K562 (cell line): Measurements from ENCODE around the gene FCHO1. TPM values are rescaled to one million over a fixed set of nuclear protein-coding genes. Genes with fewer than 3 reads are reported as not detected.

Experiments
- E2F6 ChIP-seq, 2 experiments: IDR thresholded peaks; 2 replicates each; pipeline ENCODE4 v1.6.1; 2011; ENCODE audit warnings: borderline replicate concordance in 1 of 2, control low read depth in 1 of 2, low read depth in 1 of 2, low read length in 1 of 2, mild to moderate bottlenecking in 1 of 2, mixed read lengths in 1 of 2, moderate library complexity in 1 of 2; ENCODE audit not compliant: insufficient read depth in 1 of 2, insufficient read length in 1 of 2, poor library complexity in 1 of 2, severe bottlenecking in 1 of 2; ENCODE audit errors: extremely low read depth in 1 of 2
- E2F8 ChIP-seq: fragments of 450-650 bp; IDR thresholded peaks from 2 replicates; pipeline ENCODE4 v1.7.1; 2018; ENCODE audit warnings: mild to moderate bottlenecking, low read depth; ENCODE audit not compliant: partially characterized antibody
- ELF1 ChIP-seq: fragments of 200-800 bp; sonication (Bioruptor generic); IDR thresholded peaks from 2 replicates; pipeline ENCODE4 v1.6.1; 2016; ENCODE audit warnings: missing genetic modification characterization, missing compliant biosample characterization
- FOXP4 ChIP-seq: sonication (generic); formaldehyde crosslinking; IDR thresholded peaks from 2 replicates; pipeline ENCODE4 v1.8.0; 2022; ENCODE audit warnings: mild to moderate bottlenecking, missing genetic modification reagents, borderline replicate concordance
- GABPB2 ChIP-seq: fragments of 250-450 bp; sonication (Bioruptor Pico); conservative IDR thresholded peaks from 2 replicates; pipeline ENCODE4 v1.5.1; 2021; ENCODE audit warnings: mild to moderate bottlenecking
- NFATC3 ChIP-seq: fragments of 450-650 bp; IDR thresholded peaks from 2 replicates; pipeline ENCODE4 v1.6.1; 2017; ENCODE audit warnings: mild to moderate bottlenecking
- PML ChIP-seq: IDR thresholded peaks from 2 replicates; pipeline ENCODE4 v1.6.1; 2012; ENCODE audit warnings: low read length, inconsistent platforms
- TFE3 ChIP-seq: fragments of 450-650 bp; formaldehyde crosslinking; IDR thresholded peaks from 2 replicates; pipeline ENCODE4 v1.4.0; 2020; ENCODE audit warnings: mild to moderate bottlenecking, mixed read lengths
- U2AF1 ChIP-seq: fragments of 200-400 bp; formaldehyde crosslinking; optimal IDR thresholded peaks from 2 replicates; pipeline ENCODE3; 2017; ENCODE audit warnings: mild to moderate bottlenecking, low read depth, low read length, moderate library complexity
- ZBTB43 ChIP-seq: sonication (generic); formaldehyde crosslinking; IDR thresholded peaks from 2 replicates; pipeline ENCODE4 v1.8.0; 2023; ENCODE audit warnings: mild to moderate bottlenecking, missing genetic modification reagents
- ZBTB9 ChIP-seq: fragments of 450-650 bp; formaldehyde crosslinking; IDR thresholded peaks from 2 replicates; pipeline ENCODE4 v1.4.0; 2020; ENCODE audit warnings: mild to moderate bottlenecking, moderate library complexity
- ZFP91 ChIP-seq: sonication (generic); formaldehyde crosslinking; IDR thresholded peaks from 2 replicates; pipeline ENCODE4 v1.8.0; 2022; ENCODE audit warnings: mild to moderate bottlenecking, missing genetic modification reagents
- ZFPM2 ChIP-seq: fragments of 250-450 bp; sonication (Bioruptor Pico); IDR thresholded peaks from 2 replicates; pipeline ENCODE4 v1.5.1; 2022; ENCODE audit warnings: mild to moderate bottlenecking
- polyA plus RNA-seq, 8 experiments: library from polyadenylated mRNA; depleted of rRNA in 4 of 8; stranded (reverse) in 5 of 8; unstranded in 3 of 8; fragments of >200 nt; fragmentation: Nextera tagmentation in 2 of 8; fragmentation: Illumina TruSeq in 1 of 8; extraction: Ambion mirVana in 2 of 8; extraction: Trizol in 1 of 8; gene quantifications; 2 replicates each; pipeline versions ENCODE4 v1.2.1 to v1.2.3, GENCODE V29; 2011 to 2014; ENCODE audit warnings: inconsistent platforms in 1 of 8, missing spikeins in 1 of 8
- total RNA-seq, 7 experiments: library from RNA; depleted of rRNA in 6 of 7; stranded (reverse); fragments of >200 nt in 6 of 7; fragmentation: Illumina TruSeq in 2 of 7; extraction: Trizol in 2 of 7; gene quantifications; 2 replicates each; pipeline versions ENCODE4 v1.2.1 to v1.2.3, GENCODE V29; 2011 to 2021; ENCODE audit warnings: low replicate concordance in 1 of 7

Gene FCHO1
- total and polyA plus RNA-seq, 9 of the 15 experiments (the other 6 are each of a cell fraction or from before 2014, with no cell fraction given), result 0.21 to 58.9 (median 18.3) TPM

GRCh38 chr19:17718947-17719711 is 32.1 kb upstream of the FCHO1 start, which contains the start of gene MAP1S (continued):
- TF ChIP-seq GABPB2 (no peak), TFE3 (CRISPR knock-in tag) (peak; percentile 46), E2F8 (no peak), NFATC3 (no peak), ZBTB43 (CRISPR knock-in tag) (0 out of 2 replicates have a peak, but pooled peaks have one; percentile 60), E2F6 (IDR thresholded peaks at IDR 0.05; ENCODE audit: borderline replicate concordance in 1 of 2, extremely low read depth in 1 of 2, insufficient read depth in 1 of 2, insufficient read length in 1 of 2, low read depth in 1 of 2, low read length in 1 of 2, poor library complexity in 1 of 2, severe bottlenecking in 1 of 2) (peak in 1 of 2 experiments; percentile 13), FOXP4 (CRISPR knock-in tag) (peak; percentile 42; the same call in 1 of the 2 replicates), ZFP91 (CRISPR knock-in tag) (peak; percentile 98), ELF1 (tag) (peak; percentile 76), U2AF1 (no peak), ZBTB9 (CRISPR knock-in tag) (no peak), ZFPM2 (CRISPR knock-in tag) (no peak), PML (peak; percentile 41; the same call in 1 of the 2 replicates)
